SU-DHL-6 (cell line): ENCODE results near the gene TMEM132A.

Experiments used
- EZH2phosphoT487 ChIP-seq: fragments of 200-600 bp; sonication (generic), shearing (Covaris generic); conservative IDR thresholded peaks from 2 replicates; pipeline ENCODE4 v1.6.1; 2018; ENCODE audit warnings: mild to moderate bottlenecking, antibody characterized with exemption, low read length, moderate library complexity, mixed read lengths
- TF ChIP-seq, protein P1 (sequence below): fragments of 200-600 bp; sonication (generic); IDR thresholded peaks from one replicate; pipeline ENCODE4 v1.5.1; 2017; ENCODE audit warnings: antibody characterized with exemption, mild to moderate bottlenecking, low read length, moderate library complexity; ENCODE audit not compliant: insufficient read depth, poor library complexity, severe bottlenecking

DNA sequence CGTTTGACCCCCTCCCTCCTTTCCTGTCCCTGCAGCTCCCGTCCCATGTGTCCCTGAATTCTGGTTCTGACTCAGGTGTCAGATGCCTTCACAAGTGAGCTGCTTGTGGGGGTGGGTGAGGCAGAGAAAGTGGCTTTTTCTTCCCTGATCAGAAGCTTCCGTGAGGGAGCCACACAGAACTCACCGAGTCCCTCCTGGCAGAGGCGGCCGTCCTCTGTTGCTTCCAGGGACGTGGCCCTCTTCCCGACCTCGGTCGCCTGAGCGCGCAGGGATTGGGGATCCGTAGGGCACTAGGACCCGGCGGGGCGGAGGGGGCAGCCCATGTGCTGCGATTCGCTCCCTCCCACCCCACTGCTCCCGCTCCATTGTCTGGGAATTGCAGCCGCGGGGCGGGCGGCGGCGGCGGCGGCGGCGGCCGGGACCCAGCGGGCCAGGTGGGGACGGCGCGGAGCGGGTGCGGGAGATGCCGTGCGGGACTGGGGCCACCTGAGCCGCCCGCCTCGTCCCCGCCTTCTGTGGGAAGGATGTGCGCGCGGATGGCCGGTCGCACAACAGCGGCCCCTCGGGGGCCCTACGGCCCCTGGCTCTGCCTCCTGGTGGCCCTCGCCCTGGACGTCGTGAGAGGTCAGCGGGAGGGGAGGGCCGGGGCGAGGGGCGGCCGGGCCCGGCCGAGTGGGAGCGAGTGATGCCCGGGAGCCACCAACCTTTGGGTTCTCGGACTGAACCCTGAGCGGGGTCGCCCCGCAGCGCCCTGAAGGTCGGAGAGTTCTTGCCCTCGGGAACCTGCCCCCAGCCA is at the start of gene TMEM132A:
- TF ChIP-seq, protein P1, sequence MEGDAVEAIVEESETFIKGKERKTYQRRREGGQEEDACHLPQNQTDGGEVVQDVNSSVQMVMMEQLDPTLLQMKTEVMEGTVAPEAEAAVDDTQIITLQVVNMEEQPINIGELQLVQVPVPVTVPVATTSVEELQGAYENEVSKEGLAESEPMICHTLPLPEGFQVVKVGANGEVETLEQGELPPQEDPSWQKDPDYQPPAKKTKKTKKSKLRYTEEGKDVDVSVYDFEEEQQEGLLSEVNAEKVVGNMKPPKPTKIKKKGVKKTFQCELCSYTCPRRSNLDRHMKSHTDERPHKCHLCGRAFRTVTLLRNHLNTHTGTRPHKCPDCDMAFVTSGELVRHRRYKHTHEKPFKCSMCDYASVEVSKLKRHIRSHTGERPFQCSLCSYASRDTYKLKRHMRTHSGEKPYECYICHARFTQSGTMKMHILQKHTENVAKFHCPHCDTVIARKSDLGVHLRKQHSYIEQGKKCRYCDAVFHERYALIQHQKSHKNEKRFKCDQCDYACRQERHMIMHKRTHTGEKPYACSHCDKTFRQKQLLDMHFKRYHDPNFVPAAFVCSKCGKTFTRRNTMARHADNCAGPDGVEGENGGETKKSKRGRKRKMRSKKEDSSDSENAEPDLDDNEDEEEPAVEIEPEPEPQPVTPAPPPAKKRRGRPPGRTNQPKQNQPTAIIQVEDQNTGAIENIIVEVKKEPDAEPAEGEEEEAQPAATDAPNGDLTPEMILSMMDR: no peak
- no peak for TF ChIP-seq EZH2phosphoT487
